ENCODE data around the gene MATN3. TPM values are rescaled to one million over a fixed set of nuclear protein-coding genes. Genes with fewer than 3 reads are reported as not detected.
A peak's percentile ranks its signal among the peaks of the same experiment; 100 is the strongest.

Gene MATN3
- total and polyA plus RNA-seq, 11 donors = 0.12 to 0.48 (median 0.25) TPM; not detected in 4

DNA sequence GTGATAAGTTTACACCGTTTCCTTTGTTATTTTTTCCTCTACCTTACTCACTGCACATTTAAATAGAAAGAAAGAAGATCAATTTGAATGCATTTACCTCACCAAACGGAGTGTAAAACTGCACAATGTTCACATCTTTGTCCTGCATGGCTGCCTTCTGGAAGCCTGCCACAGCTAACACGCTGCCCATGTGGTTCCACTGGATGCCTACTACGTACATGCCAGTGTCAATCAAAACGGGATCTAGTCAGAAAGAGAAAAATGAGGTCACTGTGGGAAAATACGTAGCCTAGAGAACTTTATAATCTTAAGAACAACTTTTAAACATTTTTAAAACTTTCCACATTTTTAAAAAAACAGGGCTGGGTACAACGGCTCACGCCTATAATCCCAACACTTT lies 39.0 kb downstream of the MATN3 start:
- H3K4me1 ChIP-seq = no peaks in the 10 kb centered on the region
- H3K36me3 ChIP-seq = peaks cover 0 to 62% (median 11%) of the 10 kb centered on the region in 9 donors
- H3K27ac ChIP-seq = no peak overlapping the region
- intact Hi-C loops (cut with DNase I) = loop anchor here in 1 of 10 donors (5.0 kb wide), 1 partner anchor 39 kb away; the partner anchor contains the start of gene MATN3
- H3K4me3 ChIP-seq = no peak overlapping the region
- no peak for DNase-seq
- no peak for TF ChIP-seq POLR2A (IDR thresholded peaks at IDR 0.05)
- TF ChIP-seq, protein P1, sequence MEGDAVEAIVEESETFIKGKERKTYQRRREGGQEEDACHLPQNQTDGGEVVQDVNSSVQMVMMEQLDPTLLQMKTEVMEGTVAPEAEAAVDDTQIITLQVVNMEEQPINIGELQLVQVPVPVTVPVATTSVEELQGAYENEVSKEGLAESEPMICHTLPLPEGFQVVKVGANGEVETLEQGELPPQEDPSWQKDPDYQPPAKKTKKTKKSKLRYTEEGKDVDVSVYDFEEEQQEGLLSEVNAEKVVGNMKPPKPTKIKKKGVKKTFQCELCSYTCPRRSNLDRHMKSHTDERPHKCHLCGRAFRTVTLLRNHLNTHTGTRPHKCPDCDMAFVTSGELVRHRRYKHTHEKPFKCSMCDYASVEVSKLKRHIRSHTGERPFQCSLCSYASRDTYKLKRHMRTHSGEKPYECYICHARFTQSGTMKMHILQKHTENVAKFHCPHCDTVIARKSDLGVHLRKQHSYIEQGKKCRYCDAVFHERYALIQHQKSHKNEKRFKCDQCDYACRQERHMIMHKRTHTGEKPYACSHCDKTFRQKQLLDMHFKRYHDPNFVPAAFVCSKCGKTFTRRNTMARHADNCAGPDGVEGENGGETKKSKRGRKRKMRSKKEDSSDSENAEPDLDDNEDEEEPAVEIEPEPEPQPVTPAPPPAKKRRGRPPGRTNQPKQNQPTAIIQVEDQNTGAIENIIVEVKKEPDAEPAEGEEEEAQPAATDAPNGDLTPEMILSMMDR (IDR thresholded peaks at IDR 0.05) = no peak
- ATAC-seq = no peak
- H3K27me3 ChIP-seq = no peaks in the 10 kb centered on the region
- H3K9me3 ChIP-seq = no peaks in the 10 kb centered on the region
- 87 to 93% (median 90%) methylated on average over 8 of the region's 8 CpGs for WGBS, 4 donors

GRCh38 chr2:19971691-19972090 lies 40.8 kb downstream of the MATN3 start:
- intact Hi-C loops (cut with DNase I) = loop anchor here in 1 of 10 donors (5.0 kb wide), 1 partner anchor 41 kb away; the partner anchor contains the start of gene MATN3
- WGBS, 4 donors = 66 to 77% (median 75%) methylated on average over 3 of the region's 3 CpGs
- peaks cover 0 to 53% (median 5%) of the 10 kb centered on the region in 9 donors for H3K36me3 ChIP-seq

GRCh38 chr2:19963386-19963785 lies 49.1 kb downstream of the MATN3 start:
- Histone ChIP-seq H3K36me3 (peaks cover 0 to 30% (median 7%) of the 10 kb centered on the region in 9 donors), H3K9me3 (peaks cover 0 to 5% (median 0%) of the 10 kb centered on the region in 12 donors), H3K27ac (no peak overlapping the region), H3K27me3 (no peaks in the 10 kb centered on the region), H3K4me3 (no peak overlapping the region), H3K4me1 (no peaks in the 10 kb centered on the region)
- ATAC-seq (no peak), DNase-seq (no peak)
- WGBS, 4 donors = 91 to 96% (median 92%) methylated on average over 1 of the region's 1 CpG
- intact Hi-C loops (cut with DNase I) = no loop called here
- TF ChIP-seq POLR2A (IDR thresholded peaks at IDR 0.05) = no peak
- TF ChIP-seq, protein P1 (IDR thresholded peaks at IDR 0.05) = no peak

More at GRCh38 chr2:19971691-19972090, 40.8 kb downstream of the MATN3 start:
- Histone ChIP-seq H3K27me3 (no peaks in the 10 kb centered on the region), H3K9me3 (no peaks in the 10 kb centered on the region), H3K27ac (no peak overlapping the region), H3K4me3 (no peak overlapping the region), H3K4me1 (no peaks in the 10 kb centered on the region)
- no peak for ATAC-seq
- no peak for DNase-seq
- no peak for TF ChIP-seq POLR2A (IDR thresholded peaks at IDR 0.05)

GRCh38 chr2:19955544-19956422 lies 56.7 kb downstream of the MATN3 start:
- H3K27me3 ChIP-seq = no peaks in the 10 kb centered on the region
- WGBS, 4 donors = 53 to 57% (median 54%) methylated on average over 6 of the region's 6 CpGs
- ATAC-seq = peak in 3 of 4 donors; percentile 83 to 87 (median 86)
- peaks cover 0 to 26% (median 0%) of the 10 kb centered on the region in 9 donors for H3K36me3 ChIP-seq
- no peak overlapping the region for H3K4me3 ChIP-seq
- H3K9me3 ChIP-seq = no peaks in the 10 kb centered on the region
- H3K27ac ChIP-seq = no peak overlapping the region
- no peak for TF ChIP-seq POLR2A (IDR thresholded peaks at IDR 0.05)
- TF ChIP-seq, protein P1 (IDR thresholded peaks at IDR 0.05) = peak; percentile 62 to 85 (median 76)
- intact Hi-C loops (cut with DNase I) = loop anchor here in 8 of 10 donors (1.0 to 2.0 kb wide), 5 partner anchors 141 to 147 kb away; no protein-coding TSS in a partner anchor
- peak; percentile 48 to 57 (median 53) for DNase-seq
- peaks cover 0 to 3% (median 0%) of the 10 kb centered on the region in 12 donors for H3K4me1 ChIP-seq

Measured in heart left ventricle (tissue), 16 donors.